Panc1 (cell line): Measurements from ENCODE around the gene PPP4R2. TPM values are rescaled to one million over a fixed set of nuclear protein-coding genes. Genes with fewer than 3 reads are reported as not detected.

ENCODE experiments used
- ATAC-seq: fragments of 200-7000 bp; cut with Tn5 transposase; 2 replicates; pipeline ENCODE4 v1.9.1; 2020; ENCODE audit warnings: mild to moderate bottlenecking, moderate library complexity
- BruUV-seq: library from RNA; stranded (reverse); fragments of 400-500 nt; replicated peaks from 2 replicates; lab custom pipeline; 2021; lab: Mats Ljungman, UMichigan
- CTCF ChIA-PET: fragments of 300-600 bp; sonication (Branson Sonifier 250); formaldehyde crosslinking; loops from one replicate; lab custom pipeline; 2022; ENCODE audit warnings: antibody characterized with exemption; lab: Charles Lee
- POLR2A ChIA-PET: fragments of 300-600 bp; sonication (Branson Sonifier 250); formaldehyde crosslinking; loops from one replicate; lab custom pipeline; 2022; ENCODE audit warnings: antibody characterized with exemption; lab: Charles Lee
- DNase-seq: peaks from one replicate; pipeline ENCODE4 v3.0.0-alpha.2; 2010; ENCODE audit warnings: low read depth, low spot score
- H3K27ac ChIP-seq: 2 replicates; pipeline ENCODE4 v1.5.1; 2011; ENCODE audit warnings: mild to moderate bottlenecking, low read length, inconsistent platforms
- H3K27me3 ChIP-seq: fragments of 200-500 bp; sonication (Bioruptor generic); 2 replicates; pipeline ENCODE4 v1.6.0; 2014; ENCODE audit warnings: low read length, inconsistent platforms; ENCODE audit not compliant: control insufficient read depth, insufficient read depth
- H3K36me3 ChIP-seq: fragments of 200-500 bp; sonication (Bioruptor generic); 2 replicates; pipeline ENCODE4 v1.5.1; 2014; ENCODE audit warnings: inconsistent platforms, mild to moderate bottlenecking, low read length, moderate library complexity; ENCODE audit not compliant: control insufficient read depth, insufficient read depth
- H3K4me1 ChIP-seq: 2 replicates; pipeline ENCODE4 v1.5.1; 2011; ENCODE audit warnings: inconsistent platforms, mild to moderate bottlenecking, low read length, moderate library complexity; ENCODE audit not compliant: control insufficient read depth, insufficient read depth
- H3K4me3 ChIP-seq, 2 experiments: 2 replicates each; pipeline ENCODE4 v1.5.1; 2011 to 2012; ENCODE audit warnings: low read depth in 2 of 2, low read length in 2 of 2, mild to moderate bottlenecking in 2 of 2, inconsistent platforms in 1 of 2, moderate library complexity in 1 of 2
- H3K9me3 ChIP-seq: fragments of 200-500 bp; sonication (Bioruptor generic); 2 replicates; pipeline ENCODE4 v1.5.1; 2014; ENCODE audit warnings: low read depth, mild to moderate bottlenecking, inconsistent platforms, low read length, moderate library complexity; ENCODE audit not compliant: control insufficient read depth, insufficient read depth
- POLR2AphosphoS5 ChIP-seq: IDR thresholded peaks from 2 replicates; pipeline ENCODE4 v1.6.1; 2012; ENCODE audit warnings: mild to moderate bottlenecking, low read depth, low read length, moderate library complexity
- SIN3A ChIP-seq: IDR thresholded peaks from 2 replicates; pipeline ENCODE4 v1.6.1; 2012; ENCODE audit warnings: low read depth, mild to moderate bottlenecking, low read length, moderate library complexity, borderline replicate concordance; ENCODE audit not compliant: insufficient read depth
- TCF7L2 ChIP-seq: IDR thresholded peaks from 2 replicates; pipeline ENCODE4 v1.6.1; 2011; ENCODE audit warnings: mild to moderate bottlenecking, low read depth, low read length, inconsistent platforms
- in situ Hi-C: cut with HindIII; loops from 2 replicates; pipeline ENCODE4 v1.10.0; 2016; ENCODE audit warnings: low sequenced_read_pairs, low pct_unique_long_range_greater_than_20kb
- intact Hi-C: fragments of 100-400 bp; cut with micrococcal nuclease; formaldehyde crosslinking; loops from one replicate; pipeline ENCODE4 v1.10.0; 2022; ENCODE audit not compliant: unreplicated experiment
- total RNA-seq: library from RNA; stranded (reverse); gene quantifications from one replicate; pipeline ENCODE4 v1.2.1, GENCODE V29; 2021; ENCODE audit not compliant: unreplicated experiment
- TF ChIP-seq, protein P1 (sequence below): fragments of 450-650 bp; IDR thresholded peaks from 2 replicates; pipeline ENCODE4 v1.5.1; 2017; ENCODE audit warnings: mild to moderate bottlenecking
- TF ChIP-seq, protein P2 (sequence below), 2 experiments: IDR thresholded peaks; 2 replicates each; pipeline ENCODE4 v1.6.1; 2011 to 2012; ENCODE audit warnings: low read depth in 2 of 2, control low read depth in 1 of 2, low read length in 1 of 2, mild to moderate bottlenecking in 1 of 2, moderate library complexity in 1 of 2; ENCODE audit not compliant: insufficient read depth in 1 of 2

The PPP4R2 gene
- total RNA-seq, 1 experiment from 2014 or later = 59.8 TPM

DNA sequence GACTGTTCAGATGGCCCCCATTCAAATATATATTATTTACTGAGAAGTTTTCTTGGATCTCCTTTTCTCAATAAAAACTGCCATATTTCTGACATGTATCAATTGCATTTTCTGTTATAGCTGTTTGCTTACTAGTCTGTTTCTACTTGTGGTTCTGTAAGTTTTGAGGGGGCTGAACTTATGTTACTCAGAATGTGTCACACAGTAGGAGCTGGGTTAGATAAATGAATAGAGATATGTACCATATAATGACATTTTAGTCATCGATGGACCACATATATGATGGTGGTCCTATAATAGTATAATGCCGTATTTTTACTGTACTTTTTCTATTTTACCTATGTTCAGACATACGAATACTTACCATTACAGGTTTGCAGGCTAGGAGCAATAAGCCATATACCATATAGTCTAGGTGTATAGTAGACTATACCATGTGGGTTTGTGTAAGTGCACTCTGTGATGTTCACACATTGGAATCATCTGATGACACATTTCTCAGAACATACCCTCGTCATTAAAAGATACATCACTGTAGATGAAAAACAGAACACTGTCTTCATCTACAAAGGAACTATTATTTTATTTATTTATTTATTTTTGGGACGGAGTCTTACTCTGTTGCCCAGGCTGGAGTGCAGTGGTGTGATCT is 22.3 kb downstream of the PPP4R2 start:
- CTCF ChIA-PET = no interaction called here
- DNase-seq = no peak
- intact Hi-C loops = no loop called here
- in situ Hi-C loops = no loop called here
- no TSS peak for BruUV-seq
- Histone ChIP-seq H3K27me3 (no peaks in the 10 kb centered on the region), H3K4me1 (peaks cover 9% of the 10 kb centered on the region), H3K36me3 (no peaks in the 10 kb centered on the region; the same call in none of the 2 replicates), H3K27ac (no peak overlapping the region), H3K9me3 (no peaks in the 10 kb centered on the region), H3K4me3 (no peak overlapping the region)
- ATAC-seq = no peak
- POLR2A ChIA-PET = no interaction called here
- no peak for TF ChIP-seq SIN3A

DNA sequence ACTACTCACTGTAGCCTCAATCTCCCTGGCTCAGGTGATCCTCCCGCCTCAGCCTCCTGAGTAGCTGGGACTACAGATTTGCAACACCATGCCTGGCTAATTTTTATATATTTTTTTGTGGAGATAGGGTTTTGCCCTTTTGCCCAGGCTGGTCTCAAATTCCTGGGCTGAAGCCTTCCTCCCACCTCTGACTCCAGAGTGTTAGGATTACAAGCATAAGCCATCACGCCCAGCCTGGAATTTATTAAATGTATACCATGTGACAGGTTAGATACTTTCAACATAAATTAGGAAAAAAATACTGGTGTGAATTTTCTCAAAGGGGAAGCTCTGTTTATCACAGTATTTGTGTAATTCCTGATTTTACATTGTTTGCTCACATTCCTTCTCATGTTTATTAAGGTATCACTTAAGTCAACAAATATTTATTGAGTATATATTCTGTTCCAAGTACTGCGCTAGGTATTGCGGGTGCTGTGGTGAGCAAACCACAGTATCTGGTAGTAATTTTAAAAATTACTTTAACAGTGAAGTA is 24.8 kb downstream of the PPP4R2 start:
- H3K9me3 ChIP-seq = no peaks in the 10 kb centered on the region
- no peak overlapping the region for H3K27ac ChIP-seq
- H3K4me3 ChIP-seq = no peak overlapping the region
- DNase-seq (no peak), ATAC-seq (no peak)
- intact Hi-C loops = no loop called here
- TF ChIP-seq SIN3A = no peak
- TF ChIP-seq TCF7L2 = no peak
- no peak for TF ChIP-seq POLR2AphosphoS5
- TF ChIP-seq, protein P1, sequence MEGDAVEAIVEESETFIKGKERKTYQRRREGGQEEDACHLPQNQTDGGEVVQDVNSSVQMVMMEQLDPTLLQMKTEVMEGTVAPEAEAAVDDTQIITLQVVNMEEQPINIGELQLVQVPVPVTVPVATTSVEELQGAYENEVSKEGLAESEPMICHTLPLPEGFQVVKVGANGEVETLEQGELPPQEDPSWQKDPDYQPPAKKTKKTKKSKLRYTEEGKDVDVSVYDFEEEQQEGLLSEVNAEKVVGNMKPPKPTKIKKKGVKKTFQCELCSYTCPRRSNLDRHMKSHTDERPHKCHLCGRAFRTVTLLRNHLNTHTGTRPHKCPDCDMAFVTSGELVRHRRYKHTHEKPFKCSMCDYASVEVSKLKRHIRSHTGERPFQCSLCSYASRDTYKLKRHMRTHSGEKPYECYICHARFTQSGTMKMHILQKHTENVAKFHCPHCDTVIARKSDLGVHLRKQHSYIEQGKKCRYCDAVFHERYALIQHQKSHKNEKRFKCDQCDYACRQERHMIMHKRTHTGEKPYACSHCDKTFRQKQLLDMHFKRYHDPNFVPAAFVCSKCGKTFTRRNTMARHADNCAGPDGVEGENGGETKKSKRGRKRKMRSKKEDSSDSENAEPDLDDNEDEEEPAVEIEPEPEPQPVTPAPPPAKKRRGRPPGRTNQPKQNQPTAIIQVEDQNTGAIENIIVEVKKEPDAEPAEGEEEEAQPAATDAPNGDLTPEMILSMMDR = no peak
- TF ChIP-seq, protein P2, sequence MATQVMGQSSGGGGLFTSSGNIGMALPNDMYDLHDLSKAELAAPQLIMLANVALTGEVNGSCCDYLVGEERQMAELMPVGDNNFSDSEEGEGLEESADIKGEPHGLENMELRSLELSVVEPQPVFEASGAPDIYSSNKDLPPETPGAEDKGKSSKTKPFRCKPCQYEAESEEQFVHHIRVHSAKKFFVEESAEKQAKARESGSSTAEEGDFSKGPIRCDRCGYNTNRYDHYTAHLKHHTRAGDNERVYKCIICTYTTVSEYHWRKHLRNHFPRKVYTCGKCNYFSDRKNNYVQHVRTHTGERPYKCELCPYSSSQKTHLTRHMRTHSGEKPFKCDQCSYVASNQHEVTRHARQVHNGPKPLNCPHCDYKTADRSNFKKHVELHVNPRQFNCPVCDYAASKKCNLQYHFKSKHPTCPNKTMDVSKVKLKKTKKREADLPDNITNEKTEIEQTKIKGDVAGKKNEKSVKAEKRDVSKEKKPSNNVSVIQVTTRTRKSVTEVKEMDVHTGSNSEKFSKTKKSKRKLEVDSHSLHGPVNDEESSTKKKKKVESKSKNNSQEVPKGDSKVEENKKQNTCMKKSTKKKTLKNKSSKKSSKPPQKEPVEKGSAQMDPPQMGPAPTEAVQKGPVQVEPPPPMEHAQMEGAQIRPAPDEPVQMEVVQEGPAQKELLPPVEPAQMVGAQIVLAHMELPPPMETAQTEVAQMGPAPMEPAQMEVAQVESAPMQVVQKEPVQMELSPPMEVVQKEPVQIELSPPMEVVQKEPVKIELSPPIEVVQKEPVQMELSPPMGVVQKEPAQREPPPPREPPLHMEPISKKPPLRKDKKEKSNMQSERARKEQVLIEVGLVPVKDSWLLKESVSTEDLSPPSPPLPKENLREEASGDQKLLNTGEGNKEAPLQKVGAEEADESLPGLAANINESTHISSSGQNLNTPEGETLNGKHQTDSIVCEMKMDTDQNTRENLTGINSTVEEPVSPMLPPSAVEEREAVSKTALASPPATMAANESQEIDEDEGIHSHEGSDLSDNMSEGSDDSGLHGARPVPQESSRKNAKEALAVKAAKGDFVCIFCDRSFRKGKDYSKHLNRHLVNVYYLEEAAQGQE (IDR thresholded peaks at IDR 0.05; ENCODE audit: insufficient read depth in 1 of 2, low read depth in 2 of 2, low read length in 1 of 2) = no peak
- H3K4me1 ChIP-seq = peaks cover 9% of the 10 kb centered on the region
- in situ Hi-C loops = no loop called here
- no TSS peak for BruUV-seq
- POLR2A ChIA-PET = no interaction called here
- H3K36me3 ChIP-seq = no peaks in the 10 kb centered on the region; the same call in 1 of the 2 replicates
- CTCF ChIA-PET = no interaction called here
- H3K27me3 ChIP-seq = no peaks in the 10 kb centered on the region

DNA sequence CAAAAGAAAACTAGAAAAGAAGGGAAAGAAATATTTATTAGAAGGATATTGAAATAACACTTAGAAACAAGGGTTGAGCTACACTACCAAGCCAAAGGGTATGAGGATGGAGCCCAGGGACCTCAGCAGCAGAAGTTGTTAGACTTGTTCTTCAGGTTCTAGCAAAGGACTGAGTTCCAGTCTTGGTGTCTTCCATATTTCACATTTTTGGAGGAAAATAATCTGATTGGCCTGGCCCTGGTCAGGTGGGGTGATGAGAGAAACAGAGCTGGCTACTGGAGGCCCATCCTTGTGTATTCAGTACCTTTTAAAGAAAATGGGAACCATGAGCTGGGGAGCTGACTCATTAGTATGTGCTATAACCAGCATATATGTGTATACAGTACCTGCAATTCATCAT is 28.2 kb downstream of the PPP4R2 start:
- no peaks in the 10 kb centered on the region for H3K36me3 ChIP-seq
- DNase-seq (no peak), ATAC-seq (no peak)
- CTCF ChIA-PET = no interaction called here
- BruUV-seq = no TSS peak
- intact Hi-C loops (no loop called here), in situ Hi-C loops (no loop called here)
- no peak overlapping the region for H3K4me3 ChIP-seq
- no peak overlapping the region for H3K27ac ChIP-seq
- POLR2A ChIA-PET = no interaction called here
- H3K27me3 ChIP-seq = no peaks in the 10 kb centered on the region
- peaks cover 9% of the 10 kb centered on the region for H3K4me1 ChIP-seq
- H3K9me3 ChIP-seq = no peaks in the 10 kb centered on the region
- TF ChIP-seq, protein P1 = no peak
- TF ChIP-seq, protein P2 (IDR thresholded peaks at IDR 0.05; ENCODE audit: insufficient read depth in 1 of 2, low read depth in 2 of 2, low read length in 1 of 2) = no peak
- TF ChIP-seq TCF7L2 (no peak), SIN3A (no peak), POLR2AphosphoS5 (no peak)
